ENCODE measurements around the gene PVALB.

The PVALB gene

DNA sequence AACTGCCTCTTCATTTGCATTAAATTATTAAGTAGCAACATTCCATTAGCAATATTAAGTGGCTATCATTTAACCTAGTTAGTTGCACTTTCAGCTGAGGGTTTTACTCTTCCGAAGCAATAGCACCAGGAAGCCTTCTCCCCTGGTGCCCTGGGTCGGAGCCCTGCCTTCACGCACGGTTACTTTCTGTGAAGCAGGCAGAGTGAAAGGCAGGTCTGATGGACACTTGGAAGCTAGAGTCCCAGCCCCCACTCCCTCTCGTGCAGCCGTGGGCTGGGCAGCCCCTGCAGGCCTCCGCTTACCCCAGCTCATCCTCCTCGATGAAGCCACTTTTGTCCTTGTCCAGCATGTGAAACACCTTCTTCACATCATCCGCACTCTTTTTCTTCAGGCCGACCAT is 2.0 kb downstream of the PVALB start:
- Histone ChIP-seq H3K27me3 (ENCODE audit: control insufficient read depth, insufficient read depth, low read length, poor library complexity, severe bottlenecking) (peaks cover 62% of the 10 kb centered on the region), H3K4me1 (ENCODE audit: control insufficient read depth, insufficient read depth, low read length) (peaks cover 36% of the 10 kb centered on the region), H3K9me3 (ENCODE audit: control insufficient read depth, low read length) (no peaks in the 10 kb centered on the region), H3K36me3 (ENCODE audit: control insufficient read depth, insufficient read depth, low read length) (no peaks in the 10 kb centered on the region), H3K27ac (ENCODE audit: insufficient read depth, low read depth, low read length, poor library complexity, severe bottlenecking) (no peak overlapping the region), H3K4me3 (ENCODE audit: insufficient read depth, low read depth, low read length) (no peak overlapping the region)
- 68 to 69% methylated on average over 10 of the region's 10 CpGs for WGBS, 2 experiments

DNA sequence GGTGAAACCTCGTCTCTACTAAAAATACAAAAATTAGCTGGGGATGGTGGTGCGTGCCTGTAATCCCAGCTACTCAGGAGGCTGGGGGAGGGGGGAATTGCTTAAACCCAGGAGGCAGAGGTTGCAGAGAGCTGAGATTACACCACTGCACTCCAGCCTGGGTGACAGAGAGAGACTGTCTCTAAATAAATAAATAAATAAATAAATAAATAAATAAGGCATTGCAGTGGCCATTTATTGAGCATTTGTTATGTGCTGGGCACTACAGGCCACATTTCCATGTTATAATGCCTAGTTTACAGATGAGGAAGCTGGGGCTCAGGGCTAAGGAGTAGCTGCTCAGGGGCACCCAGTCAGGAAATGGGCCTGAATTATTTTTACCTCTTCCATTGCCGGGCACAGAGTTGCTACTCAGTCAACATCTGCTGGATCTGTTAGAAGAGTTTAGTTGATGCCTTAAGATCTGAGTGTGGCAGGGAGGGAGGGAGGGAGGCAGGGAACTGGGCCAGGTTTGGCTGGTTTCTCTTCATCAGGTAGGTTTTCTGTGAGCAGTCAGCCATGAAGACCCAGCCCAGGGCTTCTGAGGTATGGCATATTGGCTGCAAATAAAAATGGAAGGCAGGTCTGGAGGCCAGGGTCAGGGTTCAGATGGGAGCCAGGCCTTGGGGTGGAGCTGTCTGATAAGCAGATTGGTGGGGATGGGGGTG is 5.6 kb downstream of the PVALB start:
- Histone ChIP-seq H3K9me3 (ENCODE audit: control insufficient read depth, low read length) (no peaks in the 10 kb centered on the region), H3K4me3 (ENCODE audit: insufficient read depth, low read depth, low read length) (no peak overlapping the region), H3K27ac (ENCODE audit: insufficient read depth, low read depth, low read length, poor library complexity, severe bottlenecking) (no peak overlapping the region), H3K36me3 (ENCODE audit: control insufficient read depth, insufficient read depth, low read length) (no peaks in the 10 kb centered on the region), H3K27me3 (ENCODE audit: control insufficient read depth, insufficient read depth, low read length, poor library complexity, severe bottlenecking) (peaks cover 30% of the 10 kb centered on the region), H3K4me1 (ENCODE audit: control insufficient read depth, insufficient read depth, low read length) (peaks cover 16% of the 10 kb centered on the region)
- WGBS, 2 experiments: 88 to 93% methylated on average over 2 to 3 of the region's 3 CpGs

DNA sequence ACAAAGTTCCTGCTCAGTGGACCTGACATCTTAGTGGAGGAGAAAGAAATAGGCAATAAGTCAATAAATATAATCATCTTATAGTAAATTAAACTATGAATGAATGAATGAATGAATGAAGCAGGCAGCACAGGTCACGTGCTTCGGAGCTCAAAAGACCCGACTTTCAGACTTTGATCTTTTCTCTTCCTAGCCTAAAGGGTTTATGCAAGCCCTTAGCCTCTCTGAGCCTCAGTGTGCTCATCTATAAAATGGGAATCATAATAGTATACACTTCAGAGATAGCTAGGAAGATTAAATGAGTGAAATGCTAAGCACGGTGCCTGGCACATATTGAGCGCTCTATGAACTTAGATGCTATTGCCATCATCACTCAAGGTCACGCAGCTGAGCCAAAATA is 7.5 kb downstream of the PVALB start:
- Histone ChIP-seq H3K36me3 (ENCODE audit: control insufficient read depth, insufficient read depth, low read length) (no peaks in the 10 kb centered on the region), H3K27me3 (ENCODE audit: control insufficient read depth, insufficient read depth, low read length, poor library complexity, severe bottlenecking) (peaks cover 11% of the 10 kb centered on the region), H3K27ac (ENCODE audit: insufficient read depth, low read depth, low read length, poor library complexity, severe bottlenecking) (no peak overlapping the region), H3K9me3 (ENCODE audit: control insufficient read depth, low read length) (no peaks in the 10 kb centered on the region), H3K4me3 (ENCODE audit: insufficient read depth, low read depth, low read length) (no peak overlapping the region), H3K4me1 (ENCODE audit: control insufficient read depth, insufficient read depth, low read length) (no peaks in the 10 kb centered on the region)
- 93 to 94% methylated on average over 6 of the region's 6 CpGs for WGBS, 2 experiments

DNA sequence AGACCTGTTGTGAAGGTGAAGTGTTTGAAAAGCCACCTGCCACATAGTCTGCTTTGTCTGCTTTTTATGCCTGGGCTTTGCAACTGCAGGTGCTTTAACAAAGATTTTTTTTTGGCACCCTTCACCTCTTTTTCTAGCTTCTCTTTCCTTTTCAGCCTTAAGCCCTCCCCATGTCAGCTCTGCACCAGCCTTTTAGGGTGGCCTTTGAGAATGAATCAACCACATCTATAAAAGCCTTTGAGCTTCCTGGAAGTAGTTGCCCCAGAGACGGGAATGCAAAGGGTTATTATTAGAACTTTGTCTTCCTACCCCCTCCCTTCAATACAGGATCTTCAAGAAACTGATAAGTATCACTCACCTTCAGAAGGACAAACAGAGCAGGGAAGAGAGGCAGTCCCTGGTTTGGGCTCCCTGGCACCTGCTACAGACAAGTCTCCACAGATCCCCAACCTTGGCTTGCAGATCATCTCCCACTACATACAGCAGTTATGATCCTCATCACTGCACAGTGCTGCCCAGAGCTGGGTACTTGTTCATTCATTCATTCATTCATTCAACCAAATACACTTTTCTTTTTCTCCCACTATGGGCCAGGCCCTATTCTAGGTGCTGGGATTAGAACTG is 8.0 kb downstream of the PVALB start:
- H3K4me1 ChIP-seq (ENCODE audit: control insufficient read depth, insufficient read depth, low read length): no peaks in the 10 kb centered on the region
- peaks cover 6% of the 10 kb centered on the region for H3K27me3 ChIP-seq (ENCODE audit: control insufficient read depth, insufficient read depth, low read length, poor library complexity, severe bottlenecking)
- H3K27ac ChIP-seq (ENCODE audit: insufficient read depth, low read depth, low read length, poor library complexity, severe bottlenecking): no peak overlapping the region
- H3K4me3 ChIP-seq (ENCODE audit: insufficient read depth, low read depth, low read length): no peak overlapping the region
- no peaks in the 10 kb centered on the region for H3K36me3 ChIP-seq (ENCODE audit: control insufficient read depth, insufficient read depth, low read length)
- WGBS, 2 experiments: 91 to 100% methylated on average over 1 of the region's 1 CpG
- no peaks in the 10 kb centered on the region for H3K9me3 ChIP-seq (ENCODE audit: control insufficient read depth, low read length)

DNA sequence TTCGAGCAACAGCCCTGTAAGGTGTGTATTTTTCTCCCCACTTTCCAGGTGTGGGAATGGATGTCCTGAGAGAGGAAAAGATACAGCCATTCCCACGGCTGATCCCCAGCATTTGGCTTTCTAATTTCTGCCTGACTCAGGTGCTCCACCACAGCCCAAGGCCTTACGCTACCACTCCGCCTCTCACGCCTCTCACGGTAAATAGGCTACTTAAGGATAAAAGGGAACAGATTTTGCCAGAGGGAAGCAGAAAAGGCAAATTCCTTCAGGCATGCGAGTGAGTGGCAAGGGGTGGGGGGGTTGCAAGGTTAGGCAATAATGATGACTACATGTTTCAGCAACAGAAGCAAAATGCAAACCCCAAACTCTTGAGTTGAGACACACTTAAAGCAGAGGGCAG is 9.2 kb downstream of the PVALB start:
- Histone ChIP-seq H3K4me3 (ENCODE audit: insufficient read depth, low read depth, low read length) (no peak overlapping the region), H3K36me3 (ENCODE audit: control insufficient read depth, insufficient read depth, low read length) (no peaks in the 10 kb centered on the region), H3K4me1 (ENCODE audit: control insufficient read depth, insufficient read depth, low read length) (no peaks in the 10 kb centered on the region), H3K27me3 (ENCODE audit: control insufficient read depth, insufficient read depth, low read length, poor library complexity, severe bottlenecking) (no peaks in the 10 kb centered on the region), H3K27ac (ENCODE audit: insufficient read depth, low read depth, low read length, poor library complexity, severe bottlenecking) (no peak overlapping the region), H3K9me3 (ENCODE audit: control insufficient read depth, low read length) (no peaks in the 10 kb centered on the region)
- 70 to 72% methylated on average over 7 of the region's 7 CpGs for WGBS, 2 experiments

DNA sequence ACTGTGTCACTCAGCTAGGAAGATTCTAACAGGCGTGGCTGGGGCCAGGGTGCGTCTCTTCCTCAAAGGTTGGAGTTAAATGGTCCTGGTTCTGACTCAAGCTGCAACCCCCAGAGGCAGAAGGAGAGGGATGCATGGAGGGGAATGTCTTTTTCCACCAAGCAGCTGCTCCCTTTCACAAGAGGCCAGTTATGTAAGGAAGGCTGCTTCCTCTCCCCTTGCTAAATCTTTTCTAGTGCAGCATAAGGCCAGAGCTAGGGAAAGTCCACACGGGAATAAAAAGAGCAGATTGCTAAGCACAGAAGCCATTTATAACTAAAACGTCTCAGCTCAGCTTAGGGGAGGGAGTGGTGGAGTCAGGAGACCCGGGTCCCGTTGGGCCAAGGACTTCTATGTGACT is 10.0 kb downstream of the PVALB start:
- Histone ChIP-seq H3K27me3 (ENCODE audit: control insufficient read depth, insufficient read depth, low read length, poor library complexity, severe bottlenecking) (no peaks in the 10 kb centered on the region), H3K27ac (ENCODE audit: insufficient read depth, low read depth, low read length, poor library complexity, severe bottlenecking) (no peak overlapping the region), H3K4me3 (ENCODE audit: insufficient read depth, low read depth, low read length) (no peak overlapping the region), H3K36me3 (ENCODE audit: control insufficient read depth, insufficient read depth, low read length) (no peaks in the 10 kb centered on the region), H3K9me3 (ENCODE audit: control insufficient read depth, low read length) (no peaks in the 10 kb centered on the region), H3K4me1 (ENCODE audit: control insufficient read depth, insufficient read depth, low read length) (no peaks in the 10 kb centered on the region)
- 81 to 87% methylated on average over 6 of the region's 6 CpGs for WGBS, 2 experiments

DNA sequence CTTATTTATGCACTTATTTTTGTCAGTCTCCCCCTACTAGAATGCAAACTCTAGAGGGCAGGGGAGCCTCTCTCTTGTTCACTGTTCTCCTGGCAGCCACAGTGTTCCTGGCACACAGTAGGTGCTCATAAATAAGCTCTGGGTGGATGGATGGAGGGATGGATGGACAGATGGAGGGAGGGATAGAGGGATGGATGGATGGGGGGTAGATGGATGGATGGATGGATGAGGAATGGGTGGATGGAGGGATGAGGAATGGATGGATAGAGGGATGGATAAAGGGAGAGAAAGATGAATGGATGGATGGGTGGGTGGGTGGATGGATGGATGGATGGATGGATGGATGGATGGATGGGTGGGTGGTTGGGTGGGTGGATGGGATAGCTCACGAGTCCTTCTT is 13.5 kb downstream of the PVALB start:
- Histone ChIP-seq H3K9me3 (ENCODE audit: control insufficient read depth, low read length) (no peaks in the 10 kb centered on the region), H3K36me3 (ENCODE audit: control insufficient read depth, insufficient read depth, low read length) (no peaks in the 10 kb centered on the region), H3K4me3 (ENCODE audit: insufficient read depth, low read depth, low read length) (no peak overlapping the region), H3K27ac (ENCODE audit: insufficient read depth, low read depth, low read length, poor library complexity, severe bottlenecking) (no peak overlapping the region), H3K4me1 (ENCODE audit: control insufficient read depth, insufficient read depth, low read length) (peaks cover 8% of the 10 kb centered on the region), H3K27me3 (ENCODE audit: control insufficient read depth, insufficient read depth, low read length, poor library complexity, severe bottlenecking) (no peaks in the 10 kb centered on the region)
- 57 to 100% methylated on average over 1 of the region's 1 CpG for WGBS, 2 experiments

DNA sequence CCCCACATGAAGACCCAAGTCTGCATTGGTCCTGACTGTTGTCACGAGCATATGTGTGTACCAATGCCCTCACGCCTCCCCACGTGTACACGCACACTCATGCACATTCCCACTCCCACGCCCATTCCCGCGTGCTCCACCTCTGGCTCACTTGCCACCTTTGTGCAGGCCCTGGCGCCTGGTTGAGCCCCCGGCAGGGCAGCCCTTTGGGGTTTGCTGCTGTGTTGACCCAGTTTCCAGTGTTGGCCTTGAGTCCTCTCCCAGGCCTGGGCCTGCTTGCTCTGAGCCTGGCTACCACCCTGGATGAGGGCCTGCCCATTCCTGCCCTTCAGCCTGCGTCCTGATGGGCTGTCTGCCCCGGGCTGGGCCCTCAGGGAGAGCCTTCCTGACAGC is 18.2 kb downstream of the PVALB start:
- Histone ChIP-seq H3K27me3 (ENCODE audit: control insufficient read depth, insufficient read depth, low read length, poor library complexity, severe bottlenecking) (no peaks in the 10 kb centered on the region), H3K4me3 (ENCODE audit: insufficient read depth, low read depth, low read length) (no peak overlapping the region), H3K36me3 (ENCODE audit: control insufficient read depth, insufficient read depth, low read length) (no peaks in the 10 kb centered on the region), H3K27ac (ENCODE audit: insufficient read depth, low read depth, low read length, poor library complexity, severe bottlenecking) (no peak overlapping the region), H3K9me3 (ENCODE audit: control insufficient read depth, low read length) (no peaks in the 10 kb centered on the region), H3K4me1 (ENCODE audit: control insufficient read depth, insufficient read depth, low read length) (peaks cover 38% of the 10 kb centered on the region)
- 89 to 91% methylated on average over 11 of the region's 11 CpGs for WGBS, 2 experiments

DNA sequence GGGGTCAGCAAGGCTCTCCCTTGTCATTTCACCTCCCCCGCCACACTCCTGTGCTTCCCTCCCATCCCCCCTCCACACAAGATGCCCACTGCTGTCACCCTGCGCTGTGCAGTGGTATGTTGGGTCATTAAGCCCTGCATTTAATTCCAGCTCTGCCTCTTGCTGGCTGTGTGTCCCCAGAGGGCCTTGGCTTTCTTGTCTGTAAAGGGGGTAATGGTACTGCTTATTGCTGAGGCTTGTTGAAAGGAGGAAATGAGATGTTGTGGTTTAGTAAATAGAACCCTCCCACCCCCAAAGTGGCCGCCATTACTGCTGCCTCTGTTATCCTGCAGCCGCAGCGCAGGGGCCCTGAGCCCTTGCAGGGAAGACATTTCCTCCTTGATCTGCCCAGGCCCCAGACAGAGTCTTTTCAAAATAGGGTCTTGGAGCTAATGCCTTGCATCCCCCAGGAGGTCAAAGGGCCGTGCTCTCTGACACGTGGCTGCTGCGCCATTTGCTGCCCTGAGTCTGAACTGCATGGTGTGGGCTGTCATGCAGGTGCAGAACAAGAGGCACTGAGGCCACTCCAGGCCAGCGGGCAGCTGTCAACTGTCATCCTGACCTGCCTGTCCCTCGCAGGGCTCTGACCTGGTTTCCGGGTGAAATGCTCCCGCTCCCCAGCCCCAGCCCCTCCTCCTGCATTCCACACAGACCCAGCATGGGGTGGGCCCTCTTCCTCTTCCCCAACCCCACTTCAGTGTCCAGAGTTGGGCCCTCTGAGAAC is 18.7 kb downstream of the PVALB start:
- H3K36me3 ChIP-seq (ENCODE audit: control insufficient read depth, insufficient read depth, low read length): no peaks in the 10 kb centered on the region
- peaks cover 38% of the 10 kb centered on the region for H3K4me1 ChIP-seq (ENCODE audit: control insufficient read depth, insufficient read depth, low read length)
- H3K27me3 ChIP-seq (ENCODE audit: control insufficient read depth, insufficient read depth, low read length, poor library complexity, severe bottlenecking): no peaks in the 10 kb centered on the region
- H3K9me3 ChIP-seq (ENCODE audit: control insufficient read depth, low read length): no peaks in the 10 kb centered on the region
- no peak overlapping the region for H3K4me3 ChIP-seq (ENCODE audit: insufficient read depth, low read depth, low read length)
- peak overlapping the region; percentile 60 for H3K27ac ChIP-seq (ENCODE audit: insufficient read depth, low read depth, low read length, poor library complexity, severe bottlenecking)
- 43 to 46% methylated on average over 12 of the region's 12 CpGs for WGBS, 2 experiments

DNA sequence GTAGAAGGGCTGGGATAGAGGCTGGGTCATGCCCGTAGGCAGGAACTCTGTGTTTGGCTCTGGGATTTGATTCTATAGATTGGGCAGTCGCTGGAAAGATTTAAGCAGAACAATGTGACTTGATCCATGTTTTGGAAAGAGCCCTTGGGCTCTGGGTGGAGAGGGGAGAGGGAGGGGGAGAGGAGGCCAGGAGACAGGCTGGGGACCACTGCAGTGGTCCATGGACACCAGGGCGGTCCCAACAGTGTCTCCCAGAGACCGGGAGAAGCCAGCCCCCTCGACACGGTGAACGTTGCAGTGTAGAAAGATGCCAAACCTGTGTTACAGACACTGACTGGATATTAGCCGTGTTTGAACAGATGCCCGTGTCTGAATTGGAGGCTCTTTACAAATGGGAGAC is 19.5 kb downstream of the PVALB start:
- Histone ChIP-seq H3K9me3 (ENCODE audit: control insufficient read depth, low read length) (no peaks in the 10 kb centered on the region), H3K4me3 (ENCODE audit: insufficient read depth, low read depth, low read length) (no peak overlapping the region), H3K27me3 (ENCODE audit: control insufficient read depth, insufficient read depth, low read length, poor library complexity, severe bottlenecking) (no peaks in the 10 kb centered on the region), H3K36me3 (ENCODE audit: control insufficient read depth, insufficient read depth, low read length) (no peaks in the 10 kb centered on the region), H3K27ac (ENCODE audit: insufficient read depth, low read depth, low read length, poor library complexity, severe bottlenecking) (no peak overlapping the region), H3K4me1 (ENCODE audit: control insufficient read depth, insufficient read depth, low read length) (peaks cover 38% of the 10 kb centered on the region)
- WGBS, 2 experiments: 68 to 73% methylated on average over 9 of the region's 9 CpGs

All from ectodermal cell (in vitro differentiated cells).